ENCODE measurements around the gene TRAPPC11.
A peak's percentile ranks its signal among the peaks of the same experiment; 100 is the strongest.

The TRAPPC11 gene

GRCh38 chr4:183638436-183638835 is 20.7 kb upstream of the TRAPPC11 start:
- DNase-seq, result no peak

- no peak for DNase-seq
These were observed 19.8 kb upstream of the TRAPPC11 start for GRCh38 chr4:183639291-183639690.

DNA sequence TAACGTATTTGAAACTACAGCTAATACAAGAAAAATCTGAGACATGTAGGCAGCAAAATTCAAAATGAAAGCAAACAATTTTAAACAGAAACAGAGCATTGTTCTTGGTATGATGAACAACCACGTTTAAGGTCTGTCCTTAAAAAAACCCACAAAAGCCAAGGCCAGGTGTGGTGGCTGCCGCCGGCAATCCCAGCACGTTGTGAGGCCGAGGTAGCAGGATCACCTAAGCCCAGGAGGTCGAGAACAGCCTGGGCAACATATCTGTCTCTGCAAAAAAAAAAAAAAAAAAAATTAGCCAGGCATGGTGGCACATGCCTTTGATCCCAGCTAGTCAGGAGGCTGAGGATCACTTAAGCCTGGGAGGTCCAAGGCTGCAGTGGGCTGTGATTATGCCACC is 13.8 kb upstream of the TRAPPC11 start:
- DNase-seq, result no peak

DNA sequence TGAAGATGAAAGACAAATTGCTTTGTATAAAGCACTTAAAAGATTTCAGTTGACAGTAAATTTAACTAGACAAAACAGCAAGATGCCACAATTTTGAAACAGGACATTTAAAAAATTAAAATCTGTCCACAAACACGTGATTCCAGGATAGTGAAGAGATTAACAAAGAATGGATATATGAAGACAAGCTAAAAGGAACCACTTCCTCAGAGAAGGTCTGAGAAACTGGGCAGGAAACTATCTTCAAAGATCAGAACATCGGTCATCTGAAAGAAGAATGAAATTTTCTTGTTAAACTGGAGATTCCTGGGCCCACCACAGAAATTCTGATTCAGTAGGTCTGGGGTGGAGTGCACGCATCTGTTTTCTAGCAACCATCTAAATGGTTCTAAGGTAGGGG is 1.5 kb upstream of the TRAPPC11 start:
- DNase-seq, result no peak

GRCh38 chr4:183658362-183659028 is 598 bp upstream of the TRAPPC11 start:
- peak; percentile 9 to 18 for DNase-seq

DNA sequence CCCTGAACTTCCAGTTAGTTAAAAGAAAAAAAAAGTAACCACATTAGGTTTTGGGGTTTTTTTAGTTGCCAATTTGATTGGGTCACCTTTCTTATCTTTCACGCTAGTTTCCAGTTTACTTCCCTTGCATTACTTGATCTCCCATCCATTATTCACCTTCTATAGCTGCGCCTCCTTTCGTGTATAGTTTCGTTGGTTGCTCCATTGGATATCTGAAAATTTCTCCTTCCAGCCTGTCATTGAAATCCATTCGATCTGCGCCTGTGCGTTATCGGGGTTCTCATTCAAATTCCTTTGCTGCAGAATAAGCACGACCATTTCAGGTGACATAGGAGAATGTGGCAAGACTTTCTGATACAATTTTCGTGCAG is 764 bp downstream of the TRAPPC11 start:
- no peak for DNase-seq

DNA sequence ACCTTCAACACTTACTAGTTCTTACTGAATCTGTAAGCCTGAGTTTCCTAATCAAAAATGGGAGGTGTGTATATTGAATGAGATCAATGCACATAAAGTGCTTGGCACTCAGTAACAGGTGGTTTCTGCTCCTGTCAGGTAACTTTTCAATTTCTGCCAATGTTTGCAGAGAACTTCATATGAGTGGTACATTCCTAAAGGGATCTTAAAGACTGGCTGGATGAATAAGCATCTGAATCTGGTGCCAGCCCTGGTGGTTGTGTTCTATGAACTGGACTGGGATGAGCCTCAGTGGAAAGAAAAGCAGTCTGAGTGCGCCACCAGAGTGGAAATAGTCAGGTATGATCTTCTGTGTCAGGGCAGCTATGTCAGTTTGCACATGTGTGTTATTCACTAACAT is 7.0 kb downstream of the TRAPPC11 start:
- DNase-seq, result no peak

- no peak for DNase-seq
These were observed 11.2 kb downstream of the TRAPPC11 start for GRCh38 chr4:183670251-183670650.

DNA sequence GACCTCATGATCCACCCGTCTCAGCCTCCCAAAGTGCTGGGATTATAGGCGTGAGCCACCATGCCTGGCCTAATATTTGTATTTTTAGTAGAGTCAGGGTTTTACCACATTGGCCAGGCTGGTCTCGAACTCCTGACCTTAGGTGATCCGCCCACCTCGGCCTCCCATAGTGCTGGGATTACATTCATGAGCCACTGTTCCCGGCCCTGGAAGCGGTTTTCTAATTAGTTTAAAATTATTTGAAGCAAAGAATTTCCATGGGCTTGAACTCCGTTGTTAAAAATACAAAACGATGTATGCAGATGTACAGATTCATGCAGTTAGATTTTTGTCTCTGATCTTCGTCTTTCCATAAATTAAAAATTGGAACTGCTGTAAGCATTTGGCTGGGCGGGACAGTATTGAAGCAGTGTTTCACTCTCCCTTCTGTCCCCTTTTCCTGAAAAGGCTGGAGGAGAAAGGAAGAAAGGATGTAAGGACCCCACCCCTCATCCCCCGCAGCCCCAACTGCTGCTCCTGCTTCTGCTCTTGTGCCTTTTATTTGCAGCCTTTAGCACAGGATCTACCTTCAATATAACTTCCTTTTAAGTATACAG is 12.0 kb downstream of the TRAPPC11 start:
- DNase-seq, result no peak

DNA sequence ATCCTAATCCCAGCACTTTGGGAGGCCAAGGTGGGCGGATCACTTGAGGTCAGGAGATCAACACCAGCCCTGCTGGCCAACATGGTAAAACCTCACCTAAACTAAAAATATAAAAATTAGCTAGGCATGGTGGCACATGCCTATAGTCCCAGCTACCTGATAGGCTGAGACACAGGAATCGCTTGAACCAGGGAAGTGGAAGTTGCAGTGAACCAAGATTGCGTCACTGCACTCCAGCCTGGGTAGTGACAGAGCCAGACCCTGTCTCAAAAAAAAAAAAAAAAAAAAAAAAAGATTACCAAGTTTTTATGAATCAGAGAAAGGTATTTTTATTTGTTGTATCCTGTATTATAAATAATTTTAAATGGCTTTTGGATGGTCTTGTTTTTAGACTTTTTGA is 15.1 kb downstream of the TRAPPC11 start:
- DNase-seq, result peak; percentile 26 to 32

DNA sequence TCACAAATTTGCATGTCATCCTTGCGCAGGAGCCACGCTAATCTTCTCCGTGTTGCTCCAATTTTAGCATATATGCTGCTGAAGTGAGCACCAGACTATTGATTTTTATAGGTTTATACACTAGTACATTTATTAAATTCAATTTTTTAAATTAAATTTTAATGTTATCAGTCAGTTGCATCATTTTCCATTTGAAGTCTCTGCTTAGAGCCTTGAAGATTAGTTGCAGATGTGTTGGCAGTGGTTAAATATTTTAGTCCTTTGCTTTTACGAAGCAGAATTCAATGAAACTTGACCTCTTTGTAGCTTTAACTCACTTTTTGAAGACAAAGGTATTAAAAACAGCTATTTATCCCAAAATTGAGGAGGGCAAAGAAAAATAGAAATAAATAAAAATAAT is 16.5 kb downstream of the TRAPPC11 start:
- no peak for DNase-seq

DNA sequence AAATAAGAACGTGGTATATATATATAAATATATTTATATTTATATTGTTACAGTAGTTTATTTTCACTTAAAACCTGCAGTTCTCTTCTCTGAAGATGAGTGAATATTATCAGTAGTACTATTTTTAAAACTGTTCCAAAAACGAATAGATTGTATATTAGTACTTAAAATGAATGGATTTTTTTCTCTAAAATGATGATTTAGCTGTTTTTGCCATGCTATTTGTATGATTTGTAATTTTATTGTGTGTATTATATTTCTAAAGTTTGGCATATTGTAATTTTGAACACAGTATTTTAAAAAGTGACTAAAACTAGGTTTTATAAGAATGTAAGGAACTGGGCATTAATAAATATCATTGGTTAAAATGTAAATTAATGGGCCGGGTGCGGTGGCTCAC is 22.0 kb downstream of the TRAPPC11 start:
- DNase-seq, result no peak

DNA sequence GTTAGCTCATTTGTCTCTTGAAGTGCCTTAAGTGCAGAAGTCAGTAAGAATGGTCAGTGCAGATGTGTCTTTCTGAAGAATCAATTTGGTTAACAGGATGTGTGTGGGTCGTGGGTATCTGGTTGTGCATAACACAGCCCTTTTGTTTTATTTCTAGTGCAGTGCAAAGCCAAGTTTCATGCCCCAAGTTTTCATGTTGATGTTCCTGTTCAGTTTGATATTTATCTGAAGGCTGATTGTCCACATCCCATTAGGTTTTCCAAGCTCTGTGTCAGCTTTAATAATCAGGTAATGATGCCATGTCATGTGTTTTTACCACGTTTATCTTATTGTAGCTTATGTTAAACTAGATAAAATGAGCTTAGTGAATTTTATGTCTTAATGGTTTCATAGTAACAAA is 27.4 kb downstream of the TRAPPC11 start:
- no peak for DNase-seq

GRCh38 chr4:183688216-183688615 is 29.1 kb downstream of the TRAPPC11 start:
- no peak for DNase-seq

DNA sequence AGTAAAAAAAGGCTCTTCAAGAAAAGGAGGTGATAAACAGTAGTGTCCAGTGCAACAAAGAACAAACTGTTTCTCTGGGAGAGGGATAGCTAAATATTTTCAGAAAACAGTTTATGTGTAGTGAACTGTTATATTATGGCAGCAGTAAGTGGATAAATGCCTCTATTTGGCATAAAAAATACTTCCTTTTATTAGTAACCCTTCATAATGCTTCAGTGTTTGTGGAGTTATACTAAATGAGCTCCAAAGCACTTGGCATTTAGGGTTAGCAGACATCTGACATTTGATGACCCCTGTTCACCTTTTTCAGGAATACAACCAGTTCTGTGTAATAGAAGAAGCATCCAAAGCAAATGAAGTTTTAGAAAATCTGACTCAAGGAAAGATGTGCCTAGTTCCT is 31.9 kb downstream of the TRAPPC11 start:
- DNase-seq, result no peak

GRCh38 chr4:183691897-183692296 is 32.8 kb downstream of the TRAPPC11 start:
- no peak for DNase-seq

- no peak for DNase-seq
These were observed 39.8 kb downstream of the TRAPPC11 start for GRCh38 chr4:183698909-183699308.

GRCh38 chr4:183700407-183700806 is 41.3 kb downstream of the TRAPPC11 start:
- DNase-seq, result no peak

DNA sequence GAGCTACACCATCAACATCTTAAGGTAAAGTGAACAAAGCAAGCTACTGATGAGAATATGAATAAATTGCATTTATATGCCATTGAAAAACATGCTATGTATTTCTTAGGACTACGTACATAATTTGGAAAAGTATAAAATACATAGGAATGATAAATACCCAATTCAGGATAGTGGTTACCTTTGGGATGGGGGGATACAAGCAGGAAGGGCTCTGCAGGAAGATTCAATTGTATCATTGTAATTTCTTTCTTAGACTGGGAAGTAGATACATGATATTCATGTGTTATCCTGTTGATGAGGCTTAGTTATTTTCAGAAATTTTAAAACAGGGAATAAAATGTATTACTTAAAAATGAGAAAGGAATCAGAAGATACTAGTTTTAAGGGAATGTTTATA is 43.4 kb downstream of the TRAPPC11 start:
- DNase-seq, result no peak

DNA sequence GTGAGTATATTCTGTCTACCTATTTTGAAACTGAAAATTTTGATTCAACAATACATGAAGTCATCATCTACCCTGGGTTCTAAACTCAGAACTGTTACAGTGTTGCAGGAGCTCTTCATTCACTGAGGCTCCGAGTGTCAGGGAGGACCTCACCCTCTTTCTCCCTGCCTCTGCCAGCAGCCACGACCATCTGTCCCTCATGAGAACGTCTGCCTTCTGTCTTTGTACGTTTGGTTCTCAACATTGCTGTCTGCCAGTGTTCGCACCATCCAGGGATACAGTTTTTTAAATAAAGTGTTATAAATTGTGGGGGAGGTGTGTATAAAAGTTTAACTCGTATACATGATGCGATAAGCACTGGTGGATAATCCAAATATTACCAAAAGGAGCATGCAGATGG is 55.5 kb downstream of the TRAPPC11 start:
- no peak for DNase-seq

DNA sequence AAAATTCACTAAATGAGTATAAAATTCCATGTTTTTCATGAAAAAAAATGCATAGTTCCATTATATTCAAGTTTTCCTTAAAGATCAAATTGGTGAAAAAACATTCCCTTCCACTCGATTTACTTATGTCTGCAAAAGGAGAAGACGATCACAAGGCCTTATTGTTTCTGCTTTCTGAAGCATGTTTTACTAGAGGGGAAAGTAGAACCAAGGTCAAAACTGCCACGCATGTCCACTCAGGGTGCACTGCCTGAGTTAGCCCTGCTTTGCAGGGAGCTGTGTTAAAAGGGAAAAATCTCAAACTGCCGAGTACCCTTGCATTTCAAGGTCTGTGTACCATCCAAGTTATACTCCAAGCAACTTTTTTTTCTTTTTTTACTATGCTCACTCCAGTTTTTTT is 57.2 kb downstream of the TRAPPC11 start:
- no peak for DNase-seq

- no peak for DNase-seq
These were observed 59.8 kb downstream of the TRAPPC11 start for GRCh38 chr4:183718876-183719275.

- peak; percentile 49 to 58 for DNase-seq
These were observed 62.4 kb downstream of the TRAPPC11 start for GRCh38 chr4:183721207-183722081.

All from inflammatory macrophage (primary cell).